H1 (cell line): ENCODE data around the gene AK5. TPM values are rescaled to one million over a fixed set of nuclear protein-coding genes. Genes with fewer than 3 reads are reported as not detected.

ENCODE experiments used
- CTCF ChIA-PET: fragments of 300-600 bp; sonication (Branson Sonifier 250); formaldehyde crosslinking; loops from one replicate; lab custom pipeline; 2021; ENCODE audit not compliant: partially characterized antibody; lab: Charles Lee
- POLR2A ChIA-PET: fragments of 300-600 bp; sonication (Branson Sonifier 250); formaldehyde crosslinking; loops from one replicate; lab custom pipeline; 2021; ENCODE audit warnings: inconsistent platforms; ENCODE audit not compliant: partially characterized antibody; lab: Charles Lee
- DNase-seq, 2 experiments: peaks; one replicate each; pipeline versions ENCODE4 v3.0.0 to v3.0.0-alpha.2; 2010 to 2022; ENCODE audit warnings: low spot score in 2 of 2, low read depth in 1 of 2, mixed read lengths in 1 of 2
- FAIRE-seq: peaks from 2 replicates; lab custom pipeline; 2011; peaks lifted over from hg19 to GRCh38; lab: Jason Lieb, UNC
- H2AFZ ChIP-seq: 2 replicates; pipeline ENCODE4 v1.8.1; 2012; ENCODE audit warnings: low read length, inconsistent platforms
- H2AK5ac ChIP-seq: 2 replicates; pipeline ENCODE4 v1.6.1; 2013; ENCODE audit warnings: low read depth, low read length
- H2BK120ac ChIP-seq: replicated peaks from 2 replicates; pipeline ENCODE3; 2013; ENCODE audit warnings: low read depth, low read length, inconsistent platforms
- H2BK12ac ChIP-seq: 2 replicates; pipeline ENCODE4 v1.6.1; 2013; ENCODE audit warnings: low read depth, low read length
- H2BK15ac ChIP-seq: 2 replicates; pipeline ENCODE4 v1.6.1; 2013; ENCODE audit warnings: low read length
- H2BK20ac ChIP-seq: 2 replicates; pipeline ENCODE4 v1.6.1; 2013; ENCODE audit warnings: low read length
- H2BK5ac ChIP-seq: 2 replicates; pipeline ENCODE4 v1.6.1; 2013; ENCODE audit warnings: low read depth, low read length
- H3K14ac ChIP-seq: 2 replicates; pipeline ENCODE4 v1.6.1; 2013; ENCODE audit warnings: inconsistent platforms; ENCODE audit not compliant: insufficient read length
- H3K18ac ChIP-seq: 2 replicates; pipeline ENCODE4 v1.6.1; 2013; ENCODE audit warnings: low read length; ENCODE audit errors: extremely low read depth
- H3K23ac ChIP-seq: 2 replicates; pipeline ENCODE4 v1.6.1; 2013; ENCODE audit warnings: inconsistent platforms; ENCODE audit not compliant: insufficient read length
- H3K23me2 ChIP-seq: 2 replicates; pipeline ENCODE4 v1.6.1; 2013; ENCODE audit warnings: low read depth, low read length
- H3K27ac ChIP-seq: 2 replicates; pipeline ENCODE4 v1.6.1; 2011; ENCODE audit warnings: low read depth, low read length, inconsistent platforms
- H3K27me3 ChIP-seq, 4 experiments: replicated peaks in 1 of 4; 1 replicate in 1 of 4; 2 replicates in 3 of 4; pipeline versions ENCODE4 v1.6.1 to v1.8.1; 2011 to 2013; ENCODE audit warnings: low read length in 3 of 4, mild to moderate bottlenecking in 3 of 4, inconsistent platforms in 2 of 4, mixed read lengths in 2 of 4, moderate library complexity in 1 of 4; ENCODE audit not compliant: control insufficient read depth in 3 of 4, insufficient read depth in 3 of 4; ENCODE audit errors: extremely low read depth in 1 of 4
- H3K36me3 ChIP-seq, 4 experiments: 2 replicates each; pipeline versions ENCODE4 v1.6.1 to v1.8.1; 2011 to 2013; ENCODE audit warnings: mild to moderate bottlenecking in 4 of 4, low read length in 3 of 4, moderate library complexity in 2 of 4, control low read depth in 1 of 4, inconsistent platforms in 1 of 4; ENCODE audit not compliant: insufficient read depth in 4 of 4, control insufficient read depth in 2 of 4
- H3K4ac ChIP-seq: replicated peaks from 2 replicates; pipeline ENCODE3; 2013; ENCODE audit warnings: low read length, low read depth, mixed read lengths, inconsistent platforms; ENCODE audit not compliant: insufficient read length
- H3K4me1 ChIP-seq, 4 experiments: replicated peaks in 1 of 4; 1 replicate in 1 of 4; 2 replicates in 3 of 4; pipeline versions ENCODE4 v1.6.1 to v1.8.1; 2011 to 2013; ENCODE audit warnings: low read length in 3 of 4, inconsistent platforms in 2 of 4, mixed read lengths in 1 of 4; ENCODE audit not compliant: insufficient read depth in 4 of 4, control insufficient read depth in 3 of 4
- H3K4me2 ChIP-seq, 2 experiments: 2 replicates each; pipeline versions ENCODE4 v1.6.1 to v1.8.1; 2011 to 2013; ENCODE audit warnings: low read depth in 2 of 2, low read length in 2 of 2, control low read depth in 1 of 2, inconsistent platforms in 1 of 2, mild to moderate bottlenecking in 1 of 2; ENCODE audit not compliant: insufficient read depth in 1 of 2
- H3K4me3 ChIP-seq, 4 experiments: fragments of 200-600, 300-600 bp in 1 of 4; sonication (generic), shearing (Covaris generic), sonication (Bioruptor Twin) in 1 of 4; 2 replicates each; pipeline versions ENCODE4 v1.5.1 to v1.8.1; 2011 to 2016; ENCODE audit warnings: low read length in 4 of 4, low read depth in 3 of 4, control low read depth in 2 of 4, inconsistent platforms in 2 of 4, mild to moderate bottlenecking in 2 of 4, mixed read lengths in 1 of 4, moderate library complexity in 1 of 4; ENCODE audit not compliant: insufficient read depth in 2 of 4; ENCODE audit errors: extremely low read depth in 1 of 4
- H3K56ac ChIP-seq: replicated peaks from 2 replicates; pipeline ENCODE3; 2013; ENCODE audit warnings: low read depth, mild to moderate bottlenecking, mixed read lengths, low read length, inconsistent platforms; ENCODE audit not compliant: insufficient read length
- H3K79me1 ChIP-seq: 2 replicates; pipeline ENCODE4 v1.6.1; 2013; ENCODE audit warnings: low read depth, low read length, control low read depth
- H3K79me2 ChIP-seq, 2 experiments: 2 replicates each; pipeline versions ENCODE4 v1.6.1 to v1.8.1; 2012 to 2013; ENCODE audit warnings: low read length in 2 of 2, mild to moderate bottlenecking in 2 of 2, inconsistent platforms in 1 of 2; ENCODE audit not compliant: insufficient read depth in 2 of 2, control insufficient read depth in 1 of 2
- H3K9ac ChIP-seq, 4 experiments: replicated peaks in 1 of 4; 1 replicate in 1 of 4; 2 replicates in 3 of 4; pipeline versions ENCODE4 v1.6.1 to v1.8.1; 2011 to 2013; ENCODE audit warnings: low read depth in 3 of 4, low read length in 3 of 4, control low read depth in 2 of 4, mild to moderate bottlenecking in 2 of 4, moderate library complexity in 2 of 4, inconsistent platforms in 1 of 4; ENCODE audit errors: extremely low read depth in 1 of 4
- H3K9me3 ChIP-seq, 2 experiments: 2 replicates each; pipeline versions ENCODE4 v1.6.1 to v1.8.1; 2012 to 2013; ENCODE audit warnings: mild to moderate bottlenecking in 2 of 2, moderate library complexity in 2 of 2, control low read depth in 1 of 2, inconsistent platforms in 1 of 2, low read depth in 1 of 2, low read length in 1 of 2, mixed read lengths in 1 of 2; ENCODE audit not compliant: insufficient read depth in 2 of 2
- H4K20me1 ChIP-seq, 2 experiments: replicated peaks in 1 of 2; 2 replicates each; pipeline versions ENCODE3 to v1.8.1; 2011 to 2013; ENCODE audit warnings: inconsistent platforms in 2 of 2, low read length in 2 of 2, mild to moderate bottlenecking in 1 of 2; ENCODE audit not compliant: insufficient read depth in 2 of 2, control insufficient read depth in 1 of 2
- H4K5ac ChIP-seq: 2 replicates; pipeline ENCODE4 v1.6.1; 2013; ENCODE audit warnings: low read length, low read depth, mixed read lengths, inconsistent platforms; ENCODE audit not compliant: insufficient read length
- H4K8ac ChIP-seq: 2 replicates; pipeline ENCODE4 v1.8.0; 2013; ENCODE audit warnings: mild to moderate bottlenecking, moderate library complexity, low read length, inconsistent platforms; ENCODE audit not compliant: insufficient read depth; ENCODE audit errors: extremely low read depth
- H4K91ac ChIP-seq: replicated peaks from 2 replicates; pipeline ENCODE3; 2013; ENCODE audit warnings: low read length, mixed read lengths, inconsistent platforms; ENCODE audit not compliant: insufficient read length
- CTBP2 ChIP-seq: IDR thresholded peaks from 2 replicates; pipeline ENCODE4 v1.7.0; 2011; ENCODE audit warnings: borderline replicate concordance, mild to moderate bottlenecking, moderate library complexity, mixed read lengths, low read length; ENCODE audit not compliant: insufficient read depth, insufficient read length
- EP300 ChIP-seq, 2 experiments: IDR thresholded peaks; 1 replicate in 1 of 2; 2 replicates in 1 of 2; pipeline ENCODE4 v1.6.1; 2011 to 2012; ENCODE audit warnings: low read depth in 2 of 2, low read length in 2 of 2, mild to moderate bottlenecking in 2 of 2, borderline replicate concordance in 1 of 2, inconsistent platforms in 1 of 2, moderate library complexity in 1 of 2
- GABPA ChIP-seq: IDR thresholded peaks from 2 replicates; pipeline ENCODE4 v1.6.1; 2011; ENCODE audit warnings: mild to moderate bottlenecking, low read length, moderate library complexity, borderline replicate concordance; ENCODE audit not compliant: insufficient read depth
- JUN ChIP-seq: IDR thresholded peaks from 2 replicates; pipeline ENCODE4 v1.6.1; 2011; ENCODE audit warnings: low read depth, mild to moderate bottlenecking, improper control_type of control experiment, low read length
- JUND ChIP-seq: IDR thresholded peaks from 2 replicates; pipeline ENCODE4 v1.6.1; 2011; ENCODE audit warnings: mild to moderate bottlenecking, improper control_type of control experiment, low read length
- POU5F1 ChIP-seq: IDR thresholded peaks from 2 replicates; pipeline ENCODE4 v1.6.1; 2011; ENCODE audit warnings: low read depth, mild to moderate bottlenecking, low read length, moderate library complexity
- SP2 ChIP-seq: IDR thresholded peaks from 2 replicates; pipeline ENCODE4 v1.6.1; 2012; ENCODE audit warnings: mild to moderate bottlenecking, low read length, inconsistent platforms
- WGBS, 2 experiments: shearing (Covaris generic) in 1 of 2; methylation state at CpG; one replicate each; pipeline versions ENCODE4 v1.1.6 to v1.1.7; 2013 to 2015; ENCODE audit warnings: low lambda C conversion rate in 2 of 2, mixed read lengths in 2 of 2, inconsistent platforms in 1 of 2, low coverage in 1 of 2, missing lambda C conversion rate in 1 of 2; ENCODE audit not compliant: insufficient replicate concordance in 2 of 2, insufficient coverage in 1 of 2, insufficient read length in 1 of 2; ENCODE audit errors: extremely low coverage in 1 of 2, missing lambda C conversion rate in 1 of 2; 5-methylcytosine and 5-hydroxymethylcytosine counted together
- polyA plus RNA-seq, 7 experiments: library from polyadenylated mRNA; depleted of rRNA in 3 of 7; stranded (reverse) in 5 of 7; unstranded in 2 of 7; fragments of >200 nt in 5 of 7; fragments of 200-250 nt in 2 of 7; gene quantifications; 1 replicate in 5 of 7; 2 replicates in 1 of 7; 4 replicates in 1 of 7; pipeline versions ENCODE4 v1.2.1 to v1.2.3, GENCODE V29; 2011 to 2013; ENCODE audit warnings: missing spikeins in 2 of 7, mixed read lengths in 2 of 7
- total RNA-seq: library from RNA; stranded (reverse); fragmentation: NEBNext Ultra II Directional; extraction: Animal tissue kit (Norgen Biotek cat#: 25700); gene quantifications from 2 replicates; pipeline ENCODE4 v1.2.1, GENCODE V29; 2021
- TF ChIP-seq, protein P1 (sequence below): IDR thresholded peaks from 2 replicates; pipeline ENCODE4 v1.6.1; 2011; ENCODE audit warnings: low read length, improper control_type of control experiment
- TF ChIP-seq, protein P2 (sequence below): IDR thresholded peaks from 2 replicates; pipeline ENCODE4 v1.6.1; 2011; ENCODE audit warnings: low read depth, mild to moderate bottlenecking, low read length; ENCODE audit not compliant: insufficient read depth

AK5 gene
- total and polyA plus RNA-seq, 2 of the 8 experiments (the other 6 are each of a cell fraction or from before 2014, with no cell fraction given), result 2.0 to 7.1 TPM

DNA sequence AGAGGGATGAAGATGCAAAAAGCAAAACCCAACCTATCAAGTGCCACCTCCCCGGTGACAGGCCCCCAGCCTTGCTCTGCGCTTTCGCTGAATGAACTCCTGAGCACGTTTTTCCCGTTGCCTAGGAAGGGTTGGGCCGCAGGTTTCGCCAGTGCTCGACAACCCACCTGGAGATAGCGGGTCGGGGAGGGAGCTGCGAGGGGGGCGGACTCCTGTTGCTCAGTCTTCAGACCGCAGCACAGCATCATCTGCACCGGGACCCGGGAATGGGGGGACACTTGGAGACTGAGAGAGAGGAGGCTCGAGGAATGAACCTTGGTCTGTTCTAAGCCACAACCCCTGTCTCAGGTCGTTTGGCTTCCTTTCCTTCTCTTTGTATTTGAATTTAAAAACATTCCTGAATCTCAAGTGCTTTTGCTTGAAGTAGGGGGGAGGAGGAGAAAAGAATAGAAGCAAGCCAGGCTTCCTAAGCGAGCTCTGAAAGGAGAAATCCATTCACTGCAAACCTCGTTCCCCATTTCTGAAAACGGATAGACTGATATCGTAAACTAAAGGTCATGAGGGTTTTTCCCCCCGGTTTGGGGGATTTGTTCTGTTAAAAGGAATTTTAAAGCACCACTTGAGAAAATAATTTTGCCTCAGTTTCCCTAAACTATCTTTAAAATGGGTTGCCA is 1.2 kb downstream of the AK5 start:
- H2BK120ac ChIP-seq, result no peak overlapping the region
- peak overlapping the region; percentile 88 to 93 for H3K4me2 ChIP-seq
- no peaks in the 10 kb centered on the region for H3K36me3 ChIP-seq
- peak overlapping the region; percentile 45 for H2AFZ ChIP-seq
- no peak overlapping the region for H2AK5ac ChIP-seq
- H3K9me3 ChIP-seq, result no peaks in the 10 kb centered on the region
- ChIA-PET CTCF (interaction anchor here (0.7 kb wide), 1 partner anchor 63 kb away, joined by 3 read pairs; the partner anchor contains the start of gene PIGK), POLR2A (interaction anchor here (0.9 to 1.4 kb wide), 4 partner anchors 12 to 227 kb away, joined by 3 to 4 read pairs (median 3); no protein-coding TSS in a partner anchor)
- H4K5ac ChIP-seq, result peak overlapping the region; percentile 4
- no peak overlapping the region for H3K14ac ChIP-seq
- FAIRE-seq (peak; percentile 24), DNase-seq (peak in 1 of 2 experiments; percentile 78)
- 0 out of 2 replicates have a peak overlapping the region, but pooled peaks have one; percentile 26 for H2BK15ac ChIP-seq
- no peaks in the 10 kb centered on the region for H3K79me1 ChIP-seq
- H3K4ac ChIP-seq, result no peak overlapping the region
- peak overlapping the region in 2 of 4 experiments; percentile 45 to 52; a peak in 3 of 7 replicates for H3K9ac ChIP-seq
- peak overlapping the region; percentile 64; the same call in 1 of the 2 replicates for H2BK12ac ChIP-seq
- peaks cover 14 to 34% (median 23%) of the 10 kb centered on the region in 4 experiments for H3K27me3 ChIP-seq
- H3K18ac ChIP-seq, result peak overlapping the region; percentile 54; the same call in 1 of the 2 replicates
- H4K20me1 ChIP-seq, result no peaks in the 10 kb centered on the region
- H3K27ac ChIP-seq, result no peak overlapping the region
- H4K91ac ChIP-seq, result peak overlapping the region; percentile 7
- H3K23ac ChIP-seq, result no peak overlapping the region
- H2BK20ac ChIP-seq, result peak overlapping the region; percentile 76; the same call in 1 of the 2 replicates
- no peak overlapping the region for H3K56ac ChIP-seq
- H2BK5ac ChIP-seq, result 0 out of 2 replicates have a peak overlapping the region, but pooled peaks have one; percentile 12
- H3K4me1 ChIP-seq, result peaks cover 3 to 9% (median 5%) of the 10 kb centered on the region in 4 experiments; a peak in 5 of 7 replicates
- no peaks in the 10 kb centered on the region for H3K79me2 ChIP-seq
- H3K4me3 ChIP-seq, result peak overlapping the region; percentile 65 to 88 (median 75)
- no peak overlapping the region for H4K8ac ChIP-seq
- 3% methylated on average over 22 of the region's 22 CpGs; no CpG with 5 or more reads in 1 of the 2 experiments for WGBS, 2 experiments
- H3K23me2 ChIP-seq, result peaks cover 20% of the 10 kb centered on the region; the same call in 1 of the 2 replicates
- TF ChIP-seq POU5F1, result no peak
- TF ChIP-seq, protein P1, sequence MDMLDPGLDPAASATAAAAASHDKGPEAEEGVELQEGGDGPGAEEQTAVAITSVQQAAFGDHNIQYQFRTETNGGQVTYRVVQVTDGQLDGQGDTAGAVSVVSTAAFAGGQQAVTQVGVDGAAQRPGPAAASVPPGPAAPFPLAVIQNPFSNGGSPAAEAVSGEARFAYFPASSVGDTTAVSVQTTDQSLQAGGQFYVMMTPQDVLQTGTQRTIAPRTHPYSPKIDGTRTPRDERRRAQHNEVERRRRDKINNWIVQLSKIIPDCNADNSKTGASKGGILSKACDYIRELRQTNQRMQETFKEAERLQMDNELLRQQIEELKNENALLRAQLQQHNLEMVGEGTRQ, result no peak; the same call in 1 of the 2 replicates
- TF ChIP-seq, protein P2, sequence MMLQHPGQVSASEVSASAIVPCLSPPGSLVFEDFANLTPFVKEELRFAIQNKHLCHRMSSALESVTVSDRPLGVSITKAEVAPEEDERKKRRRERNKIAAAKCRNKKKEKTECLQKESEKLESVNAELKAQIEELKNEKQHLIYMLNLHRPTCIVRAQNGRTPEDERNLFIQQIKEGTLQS, result no peak
- TF ChIP-seq CTBP2, result no peak
- no peak for TF ChIP-seq SP2
- TF ChIP-seq GABPA, result no peak
- no peak for TF ChIP-seq EP300 (IDR thresholded peaks at IDR 0.05; ENCODE audit: borderline replicate concordance in 1 of 2, low read depth in 2 of 2, low read length in 2 of 2)
- no peak for TF ChIP-seq JUN
- TF ChIP-seq JUND, result no peak
